H1 (cell line): ENCODE results near the gene ITSN1. TPM values are rescaled to one million over a fixed set of nuclear protein-coding genes. Genes with fewer than 3 reads are reported as not detected.

Experiments
- ATF2 ChIP-seq: IDR thresholded peaks from 2 replicates; pipeline ENCODE4 v1.6.1; 2012; ENCODE audit warnings: low read length, inconsistent platforms
- EZH2 ChIP-seq: fragments of 200-600 bp; sonication (generic); IDR thresholded peaks from 2 replicates; pipeline ENCODE4 v1.7.1; 2012; ENCODE audit warnings: low read depth, mild to moderate bottlenecking, moderate library complexity, low read length, inconsistent platforms; ENCODE audit not compliant: severe bottlenecking
- HDAC2 ChIP-seq, 2 experiments: fragments of 300-600 bp in 1 of 2; sonication (generic) in 1 of 2; IDR thresholded peaks; 2 replicates each; pipeline ENCODE4 v1.6.1; 2011 to 2012; ENCODE audit warnings: low read depth in 2 of 2, low read length in 2 of 2, mild to moderate bottlenecking in 2 of 2, moderate library complexity in 2 of 2, borderline replicate concordance in 1 of 2, inconsistent platforms in 1 of 2
- KDM4A ChIP-seq: IDR thresholded peaks from one replicate; pipeline ENCODE4 v1.7.1; 2012; ENCODE audit warnings: low read depth, mild to moderate bottlenecking, moderate library complexity, low read length, inconsistent platforms; ENCODE audit not compliant: severe bottlenecking
- RAD21 ChIP-seq, 2 experiments: IDR thresholded peaks in 1 of 2; conservative IDR thresholded peaks in 1 of 2; 2 replicates each; pipeline ENCODE4 v1.6.1; 2011; ENCODE audit warnings: low read depth in 2 of 2, low read length in 2 of 2, improper control_type of control experiment in 1 of 2, inconsistent platforms in 1 of 2, mild to moderate bottlenecking in 1 of 2, moderate library complexity in 1 of 2
- SAP30 ChIP-seq: fragments of 300-600 bp; sonication (generic); IDR thresholded peaks from 2 replicates; pipeline ENCODE4 v1.7.1; 2012; ENCODE audit warnings: low read length, moderate library complexity, mild to moderate bottlenecking, inconsistent platforms; ENCODE audit not compliant: insufficient read depth, insufficient replicate concordance
- TAF1 ChIP-seq: IDR thresholded peaks from 2 replicates; pipeline ENCODE4 v1.6.1; 2011; ENCODE audit warnings: mild to moderate bottlenecking, low read depth, low read length
- TEAD4 ChIP-seq: IDR thresholded peaks from 2 replicates; pipeline ENCODE4 v1.6.1; 2012; ENCODE audit warnings: low read depth, low read length, inconsistent platforms, mixed read lengths
- ZNF274 ChIP-seq: IDR thresholded peaks from 2 replicates; pipeline ENCODE4 v1.7.0; 2012; ENCODE audit warnings: low read length, borderline replicate concordance; ENCODE audit errors: extremely low read depth
- polyA plus RNA-seq, 7 experiments: library from polyadenylated mRNA; depleted of rRNA in 3 of 7; stranded (reverse) in 5 of 7; unstranded in 2 of 7; fragments of >200 nt in 5 of 7; fragments of 200-250 nt in 2 of 7; gene quantifications; 1 replicate in 5 of 7; 2 replicates in 1 of 7; 4 replicates in 1 of 7; pipeline versions ENCODE4 v1.2.1 to v1.2.3, GENCODE V29; 2011 to 2013; ENCODE audit warnings: missing spikeins in 2 of 7, mixed read lengths in 2 of 7
- total RNA-seq: library from RNA; stranded (reverse); fragmentation: NEBNext Ultra II Directional; extraction: Animal tissue kit (Norgen Biotek cat#: 25700); gene quantifications from 2 replicates; pipeline ENCODE4 v1.2.1, GENCODE V29; 2021

Gene ITSN1
- total and polyA plus RNA-seq, 2 of the 8 experiments (the other 6 are each of a cell fraction or from before 2014, with no cell fraction given) = 60.8 to 78.1 TPM

- TF ChIP-seq KDM4A (no peak), TEAD4 (peak; percentile 53), TAF1 (0 out of 2 replicates have a peak, but pooled peaks have one; percentile 37), ATF2 (no peak), EZH2 (no peak), HDAC2 (IDR thresholded peaks at IDR 0.05; ENCODE audit: borderline replicate concordance in 1 of 2, low read depth in 2 of 2, low read length in 2 of 2) (no peak), ZNF274 (no peak), RAD21 (IDR thresholded peaks at IDR 0.05 in 1 of 2, conservative IDR thresholded peaks at IDR 0.05 in 1 of 2; ENCODE audit: low read depth in 2 of 2, low read length in 2 of 2) (peak; percentile 83 to 84), SAP30 (no peak)
These were observed 252.5 kb downstream of the ITSN1 start (continued) for GRCh38 chr21:33894736-33895288.
